Astrocyte of the cerebellum (primary cell): ENCODE results near the gene PLCL1.

Source experiments
- DNase-seq: peaks from one replicate; pipeline ENCODE4 v3.0.0-alpha.2; 2011; ENCODE audit warnings: low read depth
- H3K4me3 ChIP-seq: 2 replicates; pipeline ENCODE4 v1.5.1; 2011; ENCODE audit warnings: mild to moderate bottlenecking, low read depth, low read length, moderate library complexity
- in situ Hi-C: cut with HindIII; loops from 2 replicates; pipeline ENCODE4 v1.10.0; 2017; ENCODE audit warnings: low sequenced_read_pairs
- TF ChIP-seq, protein P1 (sequence below): IDR thresholded peaks from 2 replicates; pipeline ENCODE4 v1.5.1; 2012; ENCODE audit warnings: low read length, low read depth, moderate library complexity, mild to moderate bottlenecking; ENCODE audit errors: missing control alignments

PLCL1 gene

DNA sequence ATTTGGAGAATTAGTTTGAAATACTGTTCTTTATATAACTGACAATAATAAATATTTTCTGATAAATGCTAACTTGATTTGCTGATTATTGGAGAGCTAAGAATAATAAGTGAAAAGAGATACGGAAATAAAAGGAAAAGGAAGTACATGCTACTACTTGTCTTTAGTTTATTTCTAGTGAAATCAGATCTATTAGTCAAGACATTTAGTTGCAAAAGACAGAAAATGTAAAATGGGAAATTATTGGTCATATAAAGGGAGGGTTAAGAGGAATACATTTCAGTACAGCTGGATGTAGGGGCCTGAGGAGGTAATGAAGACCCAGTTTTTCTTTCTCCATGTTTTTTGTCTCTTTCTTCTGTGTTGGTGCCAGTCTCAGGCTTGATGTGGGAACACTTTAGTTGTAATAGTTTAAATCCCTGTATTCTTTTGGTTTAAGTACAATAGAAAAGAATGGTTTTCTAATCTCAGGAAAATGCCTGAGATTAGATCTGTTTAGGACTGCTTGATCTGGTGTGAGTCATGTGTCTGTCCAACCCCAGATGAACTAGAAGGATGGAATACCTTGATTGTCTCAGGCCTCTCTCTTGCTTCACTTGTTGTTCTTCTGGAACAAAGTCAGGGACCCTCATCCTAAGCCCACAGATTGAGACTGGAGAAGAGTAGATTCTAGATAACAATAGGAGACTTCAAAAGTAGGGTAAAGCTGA is 58.0 kb downstream of the PLCL1 start:
- in situ Hi-C loops, result no loop called here
- TF ChIP-seq, protein P1, sequence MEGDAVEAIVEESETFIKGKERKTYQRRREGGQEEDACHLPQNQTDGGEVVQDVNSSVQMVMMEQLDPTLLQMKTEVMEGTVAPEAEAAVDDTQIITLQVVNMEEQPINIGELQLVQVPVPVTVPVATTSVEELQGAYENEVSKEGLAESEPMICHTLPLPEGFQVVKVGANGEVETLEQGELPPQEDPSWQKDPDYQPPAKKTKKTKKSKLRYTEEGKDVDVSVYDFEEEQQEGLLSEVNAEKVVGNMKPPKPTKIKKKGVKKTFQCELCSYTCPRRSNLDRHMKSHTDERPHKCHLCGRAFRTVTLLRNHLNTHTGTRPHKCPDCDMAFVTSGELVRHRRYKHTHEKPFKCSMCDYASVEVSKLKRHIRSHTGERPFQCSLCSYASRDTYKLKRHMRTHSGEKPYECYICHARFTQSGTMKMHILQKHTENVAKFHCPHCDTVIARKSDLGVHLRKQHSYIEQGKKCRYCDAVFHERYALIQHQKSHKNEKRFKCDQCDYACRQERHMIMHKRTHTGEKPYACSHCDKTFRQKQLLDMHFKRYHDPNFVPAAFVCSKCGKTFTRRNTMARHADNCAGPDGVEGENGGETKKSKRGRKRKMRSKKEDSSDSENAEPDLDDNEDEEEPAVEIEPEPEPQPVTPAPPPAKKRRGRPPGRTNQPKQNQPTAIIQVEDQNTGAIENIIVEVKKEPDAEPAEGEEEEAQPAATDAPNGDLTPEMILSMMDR, result no peak
- H3K4me3 ChIP-seq, result no peak overlapping the region
- no peak for DNase-seq

DNA sequence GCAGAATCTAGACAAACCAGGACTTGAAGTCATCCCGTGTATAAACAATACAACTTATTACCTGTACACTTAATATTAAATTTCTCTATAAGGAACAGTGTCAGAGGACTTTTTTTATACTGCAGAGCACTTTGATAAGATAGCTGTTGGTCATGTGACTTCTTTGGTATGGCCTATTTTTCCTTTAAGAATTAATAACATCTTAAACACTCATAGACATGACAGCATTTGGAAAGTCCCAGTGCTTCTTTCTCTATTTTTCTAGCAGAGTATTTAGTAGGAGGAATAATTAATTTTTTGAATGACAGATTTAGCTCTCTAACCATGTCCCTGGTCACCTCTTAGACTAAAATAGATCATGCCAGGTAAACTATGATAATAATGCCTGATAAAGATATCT is 59.4 kb downstream of the PLCL1 start:
- no peak for DNase-seq
- in situ Hi-C loops, result no loop called here
- no peak overlapping the region for H3K4me3 ChIP-seq
- TF ChIP-seq, protein P1, result no peak

DNA sequence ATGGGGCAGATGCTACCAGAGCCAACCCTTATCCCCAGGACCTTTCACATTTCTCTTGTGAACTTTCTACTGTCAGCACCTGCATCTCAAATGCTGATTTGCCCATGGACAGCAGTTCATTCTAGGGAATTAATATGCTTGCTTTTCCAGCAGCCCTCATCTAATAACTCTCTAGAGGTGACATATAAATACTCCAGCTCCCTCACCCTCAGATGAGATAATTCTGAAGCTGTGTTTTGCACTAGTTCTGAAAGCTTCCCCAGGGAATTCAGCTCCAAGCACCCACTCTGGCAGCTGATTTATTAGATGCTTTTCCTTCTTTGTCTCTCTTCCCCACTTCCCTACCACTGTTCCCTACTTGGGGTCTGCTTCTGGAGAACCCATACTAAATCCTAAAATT is 62.1 kb downstream of the PLCL1 start:
- H3K4me3 ChIP-seq, result no peak overlapping the region
- in situ Hi-C loops, result no loop called here
- DNase-seq, result no peak
- TF ChIP-seq, protein P1, result no peak

DNA sequence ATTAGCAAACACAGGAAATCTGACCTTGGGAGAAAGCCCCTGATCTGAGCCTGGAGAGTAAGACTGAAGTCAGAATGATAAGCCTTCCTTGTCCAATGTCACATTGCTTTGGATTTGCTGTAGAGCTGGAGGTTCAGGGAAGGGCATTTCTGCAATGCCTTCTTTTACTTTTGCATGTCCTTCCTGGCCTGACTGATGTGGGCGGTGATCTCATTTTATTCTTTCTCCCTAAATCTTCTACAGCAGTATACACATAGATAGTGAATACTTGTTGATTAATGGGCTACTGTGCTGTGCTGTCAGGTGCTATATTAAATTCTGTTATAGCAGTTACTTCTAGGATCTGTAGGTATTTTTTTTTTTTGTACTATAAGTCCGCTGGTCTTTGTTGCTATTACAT is 62.6 kb downstream of the PLCL1 start:
- in situ Hi-C loops, result no loop called here
- TF ChIP-seq, protein P1, result no peak
- no peak for DNase-seq
- H3K4me3 ChIP-seq, result no peak overlapping the region

DNA sequence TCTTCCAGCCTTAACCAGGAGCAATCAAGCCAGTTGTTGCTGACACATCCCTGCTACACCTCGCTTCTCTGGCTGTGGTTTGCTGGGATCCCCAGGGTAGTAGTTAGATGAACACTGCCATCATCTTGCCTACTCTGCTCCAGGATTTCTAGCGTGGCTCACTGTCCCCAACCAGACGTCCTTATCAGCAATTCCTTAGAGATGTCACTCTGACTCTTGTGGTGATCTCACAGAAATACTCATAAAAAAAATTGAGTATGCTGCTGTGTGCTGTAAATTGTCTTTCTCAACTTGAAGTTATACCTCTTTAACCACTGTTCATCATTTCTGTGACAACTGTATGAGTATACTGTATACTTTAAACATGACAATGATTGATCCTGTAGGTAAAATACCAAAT is 63.2 kb downstream of the PLCL1 start:
- TF ChIP-seq, protein P1, result no peak
- in situ Hi-C loops, result no loop called here
- no peak overlapping the region for H3K4me3 ChIP-seq
- no peak for DNase-seq

DNA sequence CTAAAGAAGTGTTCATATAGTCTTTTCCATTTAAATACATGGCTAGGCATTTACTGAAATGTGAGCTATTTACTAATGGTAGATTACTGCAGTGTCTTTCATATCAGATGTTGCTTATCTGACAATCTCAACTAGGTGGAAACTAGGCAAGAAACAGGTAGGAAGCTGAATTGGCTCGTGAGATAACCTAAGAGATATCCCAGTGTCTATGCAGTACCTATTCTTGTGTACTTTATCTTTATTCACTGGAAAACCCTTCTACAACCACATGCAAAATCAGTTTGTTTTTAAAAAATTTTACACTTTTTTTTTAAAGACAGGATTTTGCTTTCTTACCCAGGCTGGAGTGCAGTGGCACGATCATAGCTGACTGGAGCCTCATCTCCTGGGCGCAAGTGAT is 63.8 kb downstream of the PLCL1 start:
- TF ChIP-seq, protein P1, result no peak
- H3K4me3 ChIP-seq, result no peak overlapping the region
- DNase-seq, result no peak
- in situ Hi-C loops, result no loop called here
